ENCODE results near the gene MAGEA9. TPM values are rescaled to one million over a fixed set of nuclear protein-coding genes. Genes with fewer than 3 reads are reported as not detected.

The MAGEA9 gene
- total RNA-seq, 1 experiment from 2014 or later = not detected

DNA sequence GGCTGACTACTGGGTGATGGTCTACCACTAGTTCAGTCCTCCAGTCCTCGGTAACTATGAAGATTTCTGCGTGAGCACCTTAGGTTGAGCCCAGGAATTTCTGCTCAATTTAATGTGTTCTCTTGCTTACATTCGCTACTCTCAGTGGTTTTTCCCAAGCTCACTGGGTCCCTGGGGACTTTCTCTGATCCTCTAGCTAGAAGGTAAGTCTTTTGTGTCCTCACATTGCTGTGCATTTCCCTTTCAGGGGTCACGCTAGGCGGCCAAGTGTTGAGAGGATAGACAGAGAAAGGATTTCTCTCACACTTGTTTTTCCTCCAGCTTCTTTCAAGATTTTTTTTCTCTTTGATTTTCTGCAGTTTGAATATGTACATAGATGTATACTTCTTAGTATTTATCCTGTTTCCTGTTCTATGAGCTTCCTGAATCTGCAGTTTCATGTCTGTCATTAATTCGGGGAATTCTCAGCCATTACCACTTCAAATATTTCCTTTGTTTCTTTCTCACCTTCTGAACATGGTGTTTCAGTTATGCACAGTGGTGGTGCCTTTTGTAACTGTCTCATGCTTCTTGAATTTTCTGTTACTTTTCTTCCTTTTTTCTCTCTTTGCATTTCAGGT, 17.5 kb downstream of the MAGEA9 start:
- Histone ChIP-seq H3K9me3 (ENCODE audit: control insufficient read depth, insufficient read depth, low read depth, low read length) (no peaks in the 10 kb centered on the region), H3K27ac (ENCODE audit: low read length) (no peak overlapping the region), H3K36me3 (ENCODE audit: control insufficient read depth, insufficient read depth, low read length) (no peaks in the 10 kb centered on the region), H3K4me1 (ENCODE audit: control insufficient read depth, insufficient read depth, low read length) (no peaks in the 10 kb centered on the region), H3K27me3 (ENCODE audit: control insufficient read depth, insufficient read depth, low read length) (no peaks in the 10 kb centered on the region), H3K4me3 (ENCODE audit: low read depth in 2 of 2, low read length in 2 of 2) (no peak overlapping the region)
- ChIA-PET CTCF (no interaction called here), POLR2A (no interaction called here)
- no TSS peak for BruUV-seq (replicated peaks)
- DNase-seq (ENCODE audit: low read depth, low spot score) (no peak), ATAC-seq (no peak)
- TF ChIP-seq SIN3A (IDR thresholded peaks at IDR 0.05; ENCODE audit: borderline replicate concordance, insufficient read depth, low read depth, low read length) = no peak
- no peak for TF ChIP-seq POLR2AphosphoS5 (IDR thresholded peaks at IDR 0.05; ENCODE audit: low read depth, low read length)
- TF ChIP-seq, protein P1, sequence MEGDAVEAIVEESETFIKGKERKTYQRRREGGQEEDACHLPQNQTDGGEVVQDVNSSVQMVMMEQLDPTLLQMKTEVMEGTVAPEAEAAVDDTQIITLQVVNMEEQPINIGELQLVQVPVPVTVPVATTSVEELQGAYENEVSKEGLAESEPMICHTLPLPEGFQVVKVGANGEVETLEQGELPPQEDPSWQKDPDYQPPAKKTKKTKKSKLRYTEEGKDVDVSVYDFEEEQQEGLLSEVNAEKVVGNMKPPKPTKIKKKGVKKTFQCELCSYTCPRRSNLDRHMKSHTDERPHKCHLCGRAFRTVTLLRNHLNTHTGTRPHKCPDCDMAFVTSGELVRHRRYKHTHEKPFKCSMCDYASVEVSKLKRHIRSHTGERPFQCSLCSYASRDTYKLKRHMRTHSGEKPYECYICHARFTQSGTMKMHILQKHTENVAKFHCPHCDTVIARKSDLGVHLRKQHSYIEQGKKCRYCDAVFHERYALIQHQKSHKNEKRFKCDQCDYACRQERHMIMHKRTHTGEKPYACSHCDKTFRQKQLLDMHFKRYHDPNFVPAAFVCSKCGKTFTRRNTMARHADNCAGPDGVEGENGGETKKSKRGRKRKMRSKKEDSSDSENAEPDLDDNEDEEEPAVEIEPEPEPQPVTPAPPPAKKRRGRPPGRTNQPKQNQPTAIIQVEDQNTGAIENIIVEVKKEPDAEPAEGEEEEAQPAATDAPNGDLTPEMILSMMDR (IDR thresholded peaks at IDR 0.05) = no peak
- TF ChIP-seq TCF7L2 (IDR thresholded peaks at IDR 0.05; ENCODE audit: low read depth, low read length) = no peak
- no peak for TF ChIP-seq REST (IDR thresholded peaks at IDR 0.05; ENCODE audit: insufficient read depth in 1 of 2, low read depth in 2 of 2, low read length in 1 of 2)
- intact Hi-C loops (cut with micrococcal nuclease; ENCODE audit: unreplicated experiment) (no loop called here), in situ Hi-C loops (cut with HindIII; ENCODE audit: low pct_unique_long_range_greater_than_20kb, low sequenced_read_pairs) (no loop called here)

DNA sequence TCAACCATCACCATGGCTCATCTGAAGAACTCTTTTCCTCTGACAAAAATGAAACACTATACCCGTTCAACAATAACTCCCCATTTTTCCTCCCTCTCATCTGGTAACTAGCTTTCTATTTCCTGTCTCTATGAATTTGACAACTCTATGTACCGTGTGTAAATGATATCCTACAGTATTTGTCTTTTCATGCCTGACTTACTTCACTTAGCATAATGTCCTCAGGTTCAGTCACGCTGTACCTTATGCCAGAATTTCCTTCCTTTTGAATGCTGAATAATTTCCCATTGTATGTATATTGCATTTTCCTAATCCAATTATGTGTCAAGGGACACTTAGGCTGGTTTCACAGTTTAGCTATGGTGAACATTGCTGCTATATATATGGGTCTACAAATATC, 18.2 kb downstream of the MAGEA9 start:
- no TSS peak for BruUV-seq (replicated peaks)
- POLR2A ChIA-PET = no interaction called here
- no peak for TF ChIP-seq TCF7L2 (IDR thresholded peaks at IDR 0.05; ENCODE audit: low read depth, low read length)
- intact Hi-C loops (cut with micrococcal nuclease; ENCODE audit: unreplicated experiment) (no loop called here), in situ Hi-C loops (cut with HindIII; ENCODE audit: low pct_unique_long_range_greater_than_20kb, low sequenced_read_pairs) (no loop called here)
- Histone ChIP-seq H3K27ac (ENCODE audit: low read length) (no peak overlapping the region), H3K4me1 (ENCODE audit: control insufficient read depth, insufficient read depth, low read length) (no peaks in the 10 kb centered on the region), H3K36me3 (ENCODE audit: control insufficient read depth, insufficient read depth, low read length) (no peaks in the 10 kb centered on the region), H3K4me3 (ENCODE audit: low read depth in 2 of 2, low read length in 2 of 2) (no peak overlapping the region), H3K27me3 (ENCODE audit: control insufficient read depth, insufficient read depth, low read length) (no peaks in the 10 kb centered on the region), H3K9me3 (ENCODE audit: control insufficient read depth, insufficient read depth, low read depth, low read length) (no peaks in the 10 kb centered on the region)
- DNase-seq (ENCODE audit: low read depth, low spot score) (no peak), ATAC-seq (no peak)
- CTCF ChIA-PET = no interaction called here

- no TSS peak for BruUV-seq (replicated peaks)
- Histone ChIP-seq H3K4me1 (ENCODE audit: control insufficient read depth, insufficient read depth, low read length) (no peaks in the 10 kb centered on the region), H3K4me3 (ENCODE audit: low read depth in 2 of 2, low read length in 2 of 2) (no peak overlapping the region), H3K27ac (ENCODE audit: low read length) (no peak overlapping the region), H3K9me3 (ENCODE audit: control insufficient read depth, insufficient read depth, low read depth, low read length) (no peaks in the 10 kb centered on the region), H3K36me3 (ENCODE audit: control insufficient read depth, insufficient read depth, low read length) (no peaks in the 10 kb centered on the region), H3K27me3 (ENCODE audit: control insufficient read depth, insufficient read depth, low read length) (no peaks in the 10 kb centered on the region)
- ChIA-PET POLR2A (no interaction called here), CTCF (no interaction called here)
- in situ Hi-C loops (cut with HindIII; ENCODE audit: low pct_unique_long_range_greater_than_20kb, low sequenced_read_pairs) (no loop called here), intact Hi-C loops (cut with micrococcal nuclease; ENCODE audit: unreplicated experiment) (no loop called here)
- no peak for TF ChIP-seq REST (IDR thresholded peaks at IDR 0.05; ENCODE audit: insufficient read depth in 1 of 2, low read depth in 2 of 2, low read length in 1 of 2)
- DNase-seq (ENCODE audit: low read depth, low spot score) (no peak), ATAC-seq (no peak)
Observed at GRCh38 chrX:149803458-149804062, 21.8 kb downstream of the MAGEA9 start.

Data from Panc1 (cell line).